MCF 10A (cell line): ENCODE results near the gene ENC1. TPM values are rescaled to one million over a fixed set of nuclear protein-coding genes. Genes with fewer than 3 reads are reported as not detected.

Experiments
- BruUV-seq: library from RNA; stranded (reverse); fragments of 400-500 nt; replicated peaks from 2 replicates; lab custom pipeline; 2021; lab: Mats Ljungman, UMichigan
- CTCF ChIA-PET: fragments of 300-600 bp; sonication (Branson Sonifier 250); formaldehyde crosslinking; extraction: SDS; loops from one replicate; lab custom pipeline; 2021; ENCODE audit warnings: antibody characterized with exemption, inconsistent platforms; lab: Yijun Ruan, JAX
- POLR2A ChIA-PET: fragments of 300-600, 350-650 bp; sonication (Branson Sonifier 250); formaldehyde crosslinking; extraction: SDS; loops from one replicate; lab custom pipeline; 2020; ENCODE audit warnings: antibody characterized with exemption, inconsistent platforms; lab: Yijun Ruan, JAX
- DNase-seq: peaks from one replicate; pipeline ENCODE4 v3.0.0-alpha.2; 2018; ENCODE audit not compliant: unreplicated experiment
- H3K27ac Mint-ChIP-seq: one replicate; pipeline ENCODE4 v1.8.0; 2022; ENCODE audit warnings: mild to moderate bottlenecking, low read depth, mixed read lengths; ENCODE audit not compliant: unreplicated experiment
- H3K27me3 Mint-ChIP-seq: one replicate; pipeline ENCODE4 v1.8.0; 2022; ENCODE audit warnings: mixed read lengths; ENCODE audit not compliant: insufficient read depth, unreplicated experiment
- H3K36me3 Mint-ChIP-seq: one replicate; pipeline ENCODE4 v1.8.0; 2022; ENCODE audit warnings: mild to moderate bottlenecking, moderate library complexity, mixed read lengths; ENCODE audit not compliant: insufficient read depth, unreplicated experiment
- H3K4me1 Mint-ChIP-seq: one replicate; pipeline ENCODE4 v1.8.0; 2022; ENCODE audit warnings: mixed read lengths; ENCODE audit not compliant: insufficient read depth, unreplicated experiment
- H3K4me3 Mint-ChIP-seq: one replicate; pipeline ENCODE4 v1.8.0; 2022; ENCODE audit warnings: mild to moderate bottlenecking, moderate library complexity, mixed read lengths; ENCODE audit not compliant: unreplicated experiment
- H3K9me3 Mint-ChIP-seq: one replicate; pipeline ENCODE4 v1.8.0; 2022; ENCODE audit warnings: mixed read lengths; ENCODE audit not compliant: unreplicated experiment
- CTCF ChIP-seq: fragments of 200-600 bp; IDR thresholded peaks from one replicate; pipeline ENCODE4 v1.8.0; 2022; ENCODE audit warnings: antibody characterized with exemption, mild to moderate bottlenecking; ENCODE audit not compliant: unreplicated experiment
- intact Hi-C: fragments of 100-400 bp; cut with micrococcal nuclease; formaldehyde crosslinking; loops from 2 replicates; pipeline ENCODE4 v1.14.1; 2022
- total RNA-seq: library from RNA; stranded (reverse); gene quantifications from 2 replicates; pipeline ENCODE4 v1.2.3, GENCODE V29; 2022

Gene ENC1
- total RNA-seq, 1 experiment from 2014 or later: 12.9 TPM

- H3K4me3 Mint-ChIP-seq: no peak overlapping the region
- intact Hi-C loops: no loop called here
- no TSS peak for BruUV-seq
- no peak for DNase-seq
- ChIA-PET POLR2A (interaction anchor here (0.6 kb wide), 2 partner anchors 11 to 1645 kb away, joined by 3 to 4 read pairs; no protein-coding TSS in a partner anchor), CTCF (no interaction called here)
- no peak overlapping the region for H3K27ac Mint-ChIP-seq
- H3K36me3 Mint-ChIP-seq: no peaks in the 10 kb centered on the region
- no peaks in the 10 kb centered on the region for H3K4me1 Mint-ChIP-seq
- no peaks in the 10 kb centered on the region for H3K27me3 Mint-ChIP-seq
- TF ChIP-seq CTCF: no peak
- no peaks in the 10 kb centered on the region for H3K9me3 Mint-ChIP-seq
Observed at GRCh38 chr5:74608736-74609601, 31.6 kb downstream of the ENC1 start.

GRCh38 chr5:74605759-74606158 lies 34.8 kb downstream of the ENC1 start:
- POLR2A ChIA-PET: no interaction called here
- H3K4me3 Mint-ChIP-seq: no peak overlapping the region
- BruUV-seq: no TSS peak
- H3K4me1 Mint-ChIP-seq: no peaks in the 10 kb centered on the region
- no peaks in the 10 kb centered on the region for H3K27me3 Mint-ChIP-seq
- CTCF ChIA-PET: no interaction called here
- no peak overlapping the region for H3K27ac Mint-ChIP-seq
- H3K9me3 Mint-ChIP-seq: peaks cover 7% of the 10 kb centered on the region
- H3K36me3 Mint-ChIP-seq: no peaks in the 10 kb centered on the region
- no peak for DNase-seq
- no peak for TF ChIP-seq CTCF
- intact Hi-C loops: no loop called here

- H3K27me3 Mint-ChIP-seq: no peaks in the 10 kb centered on the region
Observed at GRCh38 chr5:74603376-74603775, 37.2 kb downstream of the ENC1 start.

More at GRCh38 chr5:74603376-74603775, 37.2 kb downstream of the ENC1 start:
- DNase-seq: no peak
- CTCF ChIA-PET: no interaction called here
- H3K4me1 Mint-ChIP-seq: no peaks in the 10 kb centered on the region
- POLR2A ChIA-PET: interaction anchor here (1.4 kb wide), 1 partner anchor 17 kb away, joined by 3 read pairs; no protein-coding TSS in a partner anchor
- H3K4me3 Mint-ChIP-seq: no peak overlapping the region
- no peak for TF ChIP-seq CTCF
- peaks cover 7% of the 10 kb centered on the region for H3K9me3 Mint-ChIP-seq
- intact Hi-C loops: no loop called here
- H3K27ac Mint-ChIP-seq: no peak overlapping the region
- BruUV-seq: no TSS peak
- no peaks in the 10 kb centered on the region for H3K36me3 Mint-ChIP-seq
